T-cell (primary cell): ENCODE data around the gene REM1. TPM values are rescaled to one million over a fixed set of nuclear protein-coding genes. Genes with fewer than 3 reads are reported as not detected.

Source experiments
- ATAC-seq, 4 experiments: fragments of 200-7000 bp in 3 of 4; fragments of 150-1000 bp in 1 of 4; cut with Tn5 transposase; replicated peaks in 1 of 4; 1 replicate in 3 of 4; 2 replicates in 1 of 4; pipeline ENCODE4 v1.10.0; 2021; ENCODE audit warnings: moderate library complexity in 3 of 4, mild to moderate bottlenecking in 2 of 4, moderate number of reproducible peaks in 1 of 4
- CTCF ChIA-PET, 2 donors: fragments of 300-600 bp; sonication (Branson Sonifier 250); formaldehyde crosslinking; loops; one replicate each; lab custom pipeline; 2022; ENCODE audit warnings: antibody characterized with exemption in 2 of 2; lab: Charles Lee
- POLR2A ChIA-PET, 2 donors: fragments of 300-600 bp; sonication (Branson Sonifier 250); formaldehyde crosslinking; loops; one replicate each; lab custom pipeline; 2022; ENCODE audit warnings: antibody characterized with exemption in 2 of 2; lab: Charles Lee
- DNase-seq, 35 experiments: peaks; one replicate each; pipeline versions ENCODE4 v3.0.0 to v3.0.0-alpha.2; 2013 to 2023
- H3K27ac ChIP-seq: one replicate; pipeline ENCODE4 v1.5.1; 2013; ENCODE audit warnings: low read length
- H3K27me3 ChIP-seq, 2 experiments: replicated peaks in 1 of 2; 1 replicate in 1 of 2; 2 replicates in 1 of 2; pipeline versions ENCODE4 v1.6.1 to v1.7.0; 2013; ENCODE audit warnings: low read length in 1 of 2, mixed read lengths in 1 of 2; ENCODE audit not compliant: control insufficient read depth in 2 of 2, insufficient read depth in 2 of 2; ENCODE audit errors: extremely low read depth in 1 of 2
- H3K36me3 ChIP-seq, 2 donors: 1 replicate in 1 of 2; 2 replicates in 1 of 2; pipeline versions ENCODE4 v1.6.1 to v1.7.0; 2013; ENCODE audit warnings: low read length in 1 of 2; ENCODE audit not compliant: control insufficient read depth in 2 of 2, insufficient read depth in 1 of 2; ENCODE audit errors: extremely low read depth in 1 of 2
- H3K4me1 ChIP-seq, 2 experiments: 1 replicate in 1 of 2; 2 replicates in 1 of 2; pipeline versions ENCODE4 v1.6.1 to v1.7.0; 2013; ENCODE audit warnings: low read length in 2 of 2, mixed read lengths in 1 of 2; ENCODE audit not compliant: insufficient read depth in 2 of 2, control insufficient read depth in 1 of 2; ENCODE audit errors: extremely low read depth in 1 of 2
- H3K4me3 ChIP-seq, 2 donors: 1 replicate in 1 of 2; 2 replicates in 1 of 2; pipeline versions ENCODE4 v1.5.1 to v1.7.0; 2013; ENCODE audit warnings: mild to moderate bottlenecking in 2 of 2, low read length in 1 of 2, moderate library complexity in 1 of 2; ENCODE audit not compliant: control insufficient read depth in 1 of 2; ENCODE audit errors: extremely low read depth in 1 of 2
- H3K9me3 ChIP-seq: 2 replicates; pipeline ENCODE4 v1.7.0; 2013
- H3K27ac Mint-ChIP-seq, 2 donors: one replicate each; pipeline ENCODE4 v1.8.0; 2020 to 2021; ENCODE audit warnings: mild to moderate bottlenecking in 2 of 2, mixed read lengths in 2 of 2
- H3K27me3 Mint-ChIP-seq, 2 donors: one replicate each; pipeline ENCODE4 v1.8.0; 2021 to 2022; ENCODE audit warnings: mixed read lengths in 2 of 2
- H3K36me3 Mint-ChIP-seq: one replicate; pipeline ENCODE4 v1.8.0; 2021; ENCODE audit warnings: mixed read lengths
- H3K4me1 Mint-ChIP-seq, 3 donors: one replicate each; pipeline ENCODE4 v1.8.0; 2020 to 2022; ENCODE audit warnings: mixed read lengths in 3 of 3, mild to moderate bottlenecking in 1 of 3
- H3K4me3 Mint-ChIP-seq, 3 donors: one replicate each; pipeline ENCODE4 v1.8.0; 2020 to 2022; ENCODE audit warnings: mild to moderate bottlenecking in 3 of 3, mixed read lengths in 3 of 3, moderate library complexity in 3 of 3
- H3K9me3 Mint-ChIP-seq, 3 donors: one replicate each; pipeline ENCODE4 v1.8.0; 2020 to 2022; ENCODE audit warnings: mixed read lengths in 3 of 3
- WGBS: methylation state at CpG from one replicate; pipeline ENCODE4 v1.1.5; 2013; ENCODE audit warnings: missing lambda C conversion rate; ENCODE audit not compliant: insufficient coverage; 5-methylcytosine and 5-hydroxymethylcytosine counted together
- total RNA-seq, 35 experiments: library from RNA in 6 of 35; stranded (reverse) in 6 of 35; fragments of 120-200 nt in 1 of 35; gene quantifications; one replicate each; pipeline versions ENCODE4 v1.2.1 to v1.2.4 and lab custom pipeline; 2013 to 2026

REM1 gene
- total RNA-seq, 5 donors from 2014 or later (not counting 1 experiment from before 2014, with no cell fraction given): not detected

GRCh38 chr20:31514154-31515071, 39.3 kb downstream of the REM1 start, which contains the start of gene HM13:
HM13 (plus strand) TSS chr20:31514442; CDS start chr20:31514552, 110 bp downstream.
- ChIA-PET POLR2A (interaction anchor here in 1 of 2 donors (0.6 kb wide), 1 partner anchor 366 kb away, joined by 3 read pairs; no protein-coding TSS in a partner anchor), CTCF (interaction anchor here (0.6 to 1.6 kb wide), 6 partner anchors 10 to 1026 kb away, joined by 3 to 5 read pairs (median 4); no protein-coding TSS in a partner anchor)
- H3K4me1 Mint-ChIP-seq: peaks cover 6 to 15% (median 11%) of the 10 kb centered on the region in 3 donors
- peak within 1 kb of the TSS; percentile 27 to 65 for H3K27ac Mint-ChIP-seq
- H3K27ac ChIP-seq: peak within 1 kb of the TSS; percentile 53
- H3K4me1 ChIP-seq: peaks cover 17 to 44% of the 10 kb centered on the region in 2 experiments
- H3K4me3 ChIP-seq: peak within 1 kb of the TSS; percentile 72 to 90
- no peaks in the 10 kb centered on the region for H3K36me3 ChIP-seq
- peaks cover 3% of the 10 kb centered on the region for H3K36me3 Mint-ChIP-seq
- no peak within 1 kb of the TSS for H3K4me3 Mint-ChIP-seq
- H3K27me3 ChIP-seq: peaks cover 0 to under 1% of the 10 kb centered on the region in 2 experiments
- no peaks in the 10 kb centered on the region for H3K27me3 Mint-ChIP-seq
- under 1% methylated on average over 84 of the region's 86 CpGs for WGBS
- peak; percentile 74 to 95 (median 85) for DNase-seq
- no peaks in the 10 kb centered on the region for H3K9me3 ChIP-seq
- peak; percentile 86 to 91 (median 88) for ATAC-seq
- H3K9me3 Mint-ChIP-seq: no peaks in the 10 kb centered on the region

- no peak for ATAC-seq
- H3K27ac ChIP-seq: peak overlapping the region; percentile 45
- no peaks in the 10 kb centered on the region for H3K9me3 Mint-ChIP-seq
- H3K4me3 Mint-ChIP-seq: no peak overlapping the region
- no peaks in the 10 kb centered on the region for H3K27me3 Mint-ChIP-seq
- H3K4me1 Mint-ChIP-seq: peaks cover 9 to 22% (median 20%) of the 10 kb centered on the region in 3 donors
- WGBS: 15% methylated on average over 4 of the region's 4 CpGs
- H3K4me3 ChIP-seq: peak overlapping the region; percentile 72 to 90
- no peak for DNase-seq
- H3K4me1 ChIP-seq: peaks cover 17 to 48% of the 10 kb centered on the region in 2 experiments
- peaks cover 4% of the 10 kb centered on the region for H3K36me3 Mint-ChIP-seq
- no peaks in the 10 kb centered on the region for H3K9me3 ChIP-seq
- peaks cover 0 to 3% of the 10 kb centered on the region in 2 donors for H3K36me3 ChIP-seq
- ChIA-PET CTCF (no interaction called here), POLR2A (no interaction called here)
- H3K27me3 ChIP-seq: no peaks in the 10 kb centered on the region
- H3K27ac Mint-ChIP-seq: no peak overlapping the region
Observed at GRCh38 chr20:31515072-31515774, 40.1 kb downstream of the REM1 start.

- no peaks in the 10 kb centered on the region for H3K27me3 Mint-ChIP-seq
- Histone ChIP-seq H3K27me3 (no peaks in the 10 kb centered on the region), H3K4me3 (peak overlapping the region in 1 of 2 donors; percentile 90), H3K9me3 (no peaks in the 10 kb centered on the region), H3K4me1 (peaks cover 17 to 48% of the 10 kb centered on the region in 2 experiments), H3K27ac (peak overlapping the region; percentile 45), H3K36me3 (peaks cover 0 to 3% of the 10 kb centered on the region in 2 donors)
- CTCF ChIA-PET: interaction anchor here in 1 of 2 donors (0.6 kb wide), 1 partner anchor 1304 kb away, joined by 6 read pairs; the partner anchor contains the start of gene MAPRE1
- 22% methylated on average over 1 of the region's 3 CpGs for WGBS
- H3K9me3 Mint-ChIP-seq: no peaks in the 10 kb centered on the region
- H3K4me3 Mint-ChIP-seq: no peak overlapping the region
- POLR2A ChIA-PET: no interaction called here
- H3K36me3 Mint-ChIP-seq: peaks cover 7% of the 10 kb centered on the region
- peaks cover 15 to 27% (median 25%) of the 10 kb centered on the region in 3 donors for H3K4me1 Mint-ChIP-seq
- no peak overlapping the region for H3K27ac Mint-ChIP-seq
- ATAC-seq: no peak
- DNase-seq: no peak
Observed at GRCh38 chr20:31515775-31516107, 40.7 kb downstream of the REM1 start.

- Mint-ChIP-seq H3K4me3 (no peak overlapping the region), H3K36me3 (peaks cover 7% of the 10 kb centered on the region), H3K4me1 (peaks cover 19 to 31% (median 29%) of the 10 kb centered on the region in 3 donors), H3K27ac (no peak overlapping the region), H3K9me3 (no peaks in the 10 kb centered on the region), H3K27me3 (no peaks in the 10 kb centered on the region)
- POLR2A ChIA-PET: no interaction called here
- H3K27me3 ChIP-seq: no peaks in the 10 kb centered on the region
- ATAC-seq (no peak), DNase-seq (no peak)
- H3K9me3 ChIP-seq: no peaks in the 10 kb centered on the region
- H3K4me1 ChIP-seq: peaks cover 17 to 48% of the 10 kb centered on the region in 2 experiments
- CTCF ChIA-PET: interaction anchor here in 1 of 2 donors (0.6 kb wide), 1 partner anchor 1303 kb away, joined by 6 read pairs; the partner anchor contains the start of gene MAPRE1
- H3K36me3 ChIP-seq: peaks cover 0 to 6% of the 10 kb centered on the region in 2 donors
- H3K4me3 ChIP-seq: peak overlapping the region in 1 of 2 donors; percentile 90
- 73% methylated on average over 2 of the region's 4 CpGs for WGBS
- H3K27ac ChIP-seq: no peak overlapping the region
Observed at GRCh38 chr20:31516166-31516565, 41.1 kb downstream of the REM1 start.

GRCh38 chr20:31516651-31517050, 41.6 kb downstream of the REM1 start:
- CTCF ChIA-PET: interaction anchor here in 1 of 2 donors (0.6 kb wide), 1 partner anchor 11 kb away, joined by 4 read pairs; no protein-coding TSS in a partner anchor
- POLR2A ChIA-PET: no interaction called here
- DNase-seq (peak in 1 of 35 experiments; percentile 21), ATAC-seq (no peak)
- H3K36me3 Mint-ChIP-seq: peaks cover 7% of the 10 kb centered on the region
- H3K4me1 ChIP-seq: peaks cover 17 to 48% of the 10 kb centered on the region in 2 experiments
- peak overlapping the region in 1 of 2 donors; percentile 90 for H3K4me3 ChIP-seq
- no peaks in the 10 kb centered on the region for H3K9me3 Mint-ChIP-seq
- peak overlapping the region; percentile 21 for H3K27ac ChIP-seq
- peaks cover 19 to 33% (median 31%) of the 10 kb centered on the region in 3 donors for H3K4me1 Mint-ChIP-seq
- no peaks in the 10 kb centered on the region for H3K27me3 Mint-ChIP-seq
- no peaks in the 10 kb centered on the region for H3K27me3 ChIP-seq
- H3K9me3 ChIP-seq: no peaks in the 10 kb centered on the region
- H3K27ac Mint-ChIP-seq: no peak overlapping the region
- peaks cover 0 to 8% of the 10 kb centered on the region in 2 donors for H3K36me3 ChIP-seq
- no CpG with 5 or more reads among the region's 2 CpGs for WGBS
- H3K4me3 Mint-ChIP-seq: no peak overlapping the region

- H3K4me1 ChIP-seq: peaks cover 17 to 48% of the 10 kb centered on the region in 2 experiments
- ChIA-PET CTCF (interaction anchor here in 1 of 2 donors (0.6 kb wide), 1 partner anchor 10 kb away, joined by 4 read pairs; no protein-coding TSS in a partner anchor), POLR2A (no interaction called here)
- H3K27me3 Mint-ChIP-seq: no peaks in the 10 kb centered on the region
- no peak overlapping the region for H3K27ac Mint-ChIP-seq
- H3K36me3 Mint-ChIP-seq: peaks cover 7% of the 10 kb centered on the region
- DNase-seq: no peak
- WGBS: 95% methylated on average over 3 of the region's 4 CpGs
- H3K27me3 ChIP-seq: no peaks in the 10 kb centered on the region
- H3K4me3 ChIP-seq: no peak overlapping the region
- H3K27ac ChIP-seq: peak overlapping the region; percentile 21
- peaks cover 0 to 11% of the 10 kb centered on the region in 2 donors for H3K36me3 ChIP-seq
- peaks cover 20 to 39% (median 35%) of the 10 kb centered on the region in 3 donors for H3K4me1 Mint-ChIP-seq
- no peak overlapping the region for H3K4me3 Mint-ChIP-seq
- no peaks in the 10 kb centered on the region for H3K9me3 Mint-ChIP-seq
- no peaks in the 10 kb centered on the region for H3K9me3 ChIP-seq
- no peak for ATAC-seq
Observed at GRCh38 chr20:31517373-31517772, 42.3 kb downstream of the REM1 start.
